ENCODE measurements around the gene COL19A1.
"Not testable (repeated sequence)": the region's sequence is repeated elsewhere in the genome, so short reads cannot be mapped to it uniquely, and the experiment has no call there.

COL19A1 gene

DNA sequence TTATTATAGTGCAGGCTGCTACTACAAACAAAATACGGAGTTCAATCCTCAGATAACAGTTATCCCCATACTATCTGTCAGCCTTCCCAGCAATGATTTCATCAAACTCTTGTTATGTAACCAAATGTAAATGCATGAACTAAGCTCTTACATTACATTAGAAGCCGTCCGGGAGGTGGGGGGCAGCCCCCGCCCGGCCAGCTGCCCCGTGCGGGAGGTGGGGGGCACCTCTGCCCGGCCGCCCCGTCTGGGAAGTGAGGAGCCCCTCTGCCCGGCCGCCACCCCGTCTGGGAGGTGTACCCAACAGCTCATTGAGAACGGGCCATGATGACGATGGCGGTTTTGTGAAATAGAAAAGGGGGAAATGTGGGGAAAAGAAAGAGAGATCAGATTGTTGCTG is 99.6 kb downstream of the COL19A1 start:
- not testable (repeated sequence) for DNase-seq (ENCODE audit: low read depth)

DNA sequence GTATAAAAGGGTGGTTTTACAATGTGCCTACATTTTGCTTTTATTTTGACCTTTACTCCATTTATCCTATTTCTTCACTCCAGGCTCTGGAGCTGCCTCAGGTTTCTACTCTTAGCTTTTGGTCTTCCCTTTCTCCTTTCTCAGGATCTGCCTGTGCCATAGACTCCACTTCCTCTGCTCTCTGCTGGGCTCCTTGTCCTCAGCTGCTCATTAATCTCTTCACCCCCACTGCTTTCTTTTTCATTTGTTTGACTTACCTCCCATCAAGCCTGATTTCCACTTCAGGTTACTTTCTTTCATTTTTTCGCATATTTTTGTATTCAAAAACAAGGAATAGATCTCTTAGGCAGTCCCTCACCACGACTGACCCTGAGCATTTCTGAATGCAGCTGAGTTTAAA is 106.8 kb downstream of the COL19A1 start:
- DNase-seq (ENCODE audit: low read depth) = no peak

DNA sequence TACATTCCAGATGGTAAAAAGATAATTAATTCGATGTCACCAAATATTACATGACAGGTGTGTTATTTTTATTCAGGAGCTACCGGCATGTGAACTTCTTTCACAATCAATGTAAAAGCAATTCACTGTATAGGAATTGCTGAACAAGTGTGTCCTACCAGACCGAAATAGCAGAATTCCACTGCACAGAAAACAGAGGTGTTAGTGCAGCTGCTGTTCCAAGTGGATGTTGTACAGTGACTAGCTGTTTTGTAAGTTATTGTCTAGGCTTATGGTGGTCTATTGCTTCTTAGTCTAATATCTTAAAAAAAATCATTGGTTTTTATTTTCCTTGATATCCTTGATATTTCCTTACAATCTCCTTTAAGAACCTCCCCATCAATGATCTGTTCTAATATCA is 107.4 kb downstream of the COL19A1 start:
- no peak for DNase-seq (ENCODE audit: low read depth)

DNA sequence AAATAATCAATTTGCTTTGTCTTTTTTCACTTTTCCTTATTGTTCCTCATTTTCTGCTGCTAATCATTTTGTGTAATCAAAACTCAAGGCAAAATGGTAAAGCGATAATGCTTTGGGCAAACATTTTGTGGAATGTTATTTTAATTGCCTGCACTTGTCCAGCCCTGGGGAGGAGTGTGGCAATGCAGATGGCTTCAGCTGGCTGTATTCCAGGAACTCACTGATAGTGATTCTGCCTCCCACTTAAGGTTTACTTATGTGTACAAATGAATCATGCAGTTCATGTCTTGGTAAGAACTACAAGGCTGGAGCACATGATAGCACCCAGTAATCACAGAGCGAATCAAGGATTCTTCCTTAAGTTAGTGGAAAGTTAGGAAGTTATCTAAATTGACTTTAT is 107.8 kb downstream of the COL19A1 start:
- no peak for DNase-seq (ENCODE audit: low read depth)

DNA sequence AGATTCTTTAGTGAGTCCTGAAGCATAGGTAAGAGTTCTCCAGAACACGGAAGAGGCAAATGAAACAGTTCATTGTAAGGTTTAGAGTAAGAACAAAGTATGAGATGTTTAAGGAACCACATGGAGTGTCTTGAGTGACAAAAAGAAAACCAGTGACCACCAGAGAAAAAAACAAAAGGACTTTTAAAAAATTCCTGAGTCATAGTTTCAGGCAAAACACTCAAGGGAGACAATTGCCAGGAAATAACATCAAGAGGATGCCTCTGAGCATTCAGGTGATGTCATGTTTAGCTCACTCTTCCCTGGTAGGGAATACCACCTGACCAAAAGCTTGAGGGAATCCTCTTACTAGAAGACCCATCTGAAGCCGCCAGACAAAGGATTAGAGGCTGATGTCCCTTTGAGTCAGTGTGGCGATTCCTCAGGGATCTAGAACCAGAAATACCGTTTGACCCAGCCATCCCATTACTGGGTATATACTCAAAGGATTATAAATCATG is 110.3 kb downstream of the COL19A1 start:
- DNase-seq (ENCODE audit: low read depth) = no peak

DNA sequence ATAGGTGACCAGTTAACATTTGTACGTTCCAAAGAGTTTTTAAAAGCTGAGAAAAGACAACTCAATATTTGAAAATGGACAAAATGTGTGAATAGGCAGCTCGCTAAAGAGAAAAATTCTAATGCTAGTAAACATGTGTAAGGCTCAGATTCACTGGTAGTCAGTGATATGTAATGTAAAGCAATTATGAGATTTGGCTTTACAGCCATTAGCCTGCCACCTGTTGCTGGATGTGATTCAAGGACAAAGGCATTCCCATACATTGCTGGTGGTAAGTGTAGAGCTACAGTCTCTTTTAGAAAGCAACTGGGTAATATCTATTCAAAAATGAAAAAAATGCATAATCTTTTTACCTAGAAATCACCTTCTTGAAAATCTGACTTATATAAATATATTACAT is 114.3 kb downstream of the COL19A1 start:
- no peak for DNase-seq (ENCODE audit: low read depth)

DNA sequence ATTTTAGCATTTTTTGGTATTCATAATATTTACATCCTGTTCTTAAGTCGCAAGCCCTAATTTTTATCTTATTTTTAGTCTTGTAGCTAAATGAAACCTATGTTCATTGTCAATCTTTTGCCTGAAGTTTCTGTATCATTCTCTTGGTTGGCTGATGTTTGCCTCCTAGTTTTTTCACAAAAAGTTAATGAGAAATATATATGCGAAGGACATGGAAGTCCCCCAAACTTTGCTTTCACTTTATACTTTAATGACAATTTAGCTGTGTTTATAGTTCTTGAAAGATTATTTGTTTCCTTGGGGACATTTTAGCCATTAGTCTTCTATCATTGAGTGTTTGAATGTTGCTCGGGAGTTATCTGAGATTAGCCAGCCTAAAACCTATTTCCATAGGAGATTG is 118.2 kb downstream of the COL19A1 start:
- no peak for DNase-seq (ENCODE audit: low read depth)

DNA sequence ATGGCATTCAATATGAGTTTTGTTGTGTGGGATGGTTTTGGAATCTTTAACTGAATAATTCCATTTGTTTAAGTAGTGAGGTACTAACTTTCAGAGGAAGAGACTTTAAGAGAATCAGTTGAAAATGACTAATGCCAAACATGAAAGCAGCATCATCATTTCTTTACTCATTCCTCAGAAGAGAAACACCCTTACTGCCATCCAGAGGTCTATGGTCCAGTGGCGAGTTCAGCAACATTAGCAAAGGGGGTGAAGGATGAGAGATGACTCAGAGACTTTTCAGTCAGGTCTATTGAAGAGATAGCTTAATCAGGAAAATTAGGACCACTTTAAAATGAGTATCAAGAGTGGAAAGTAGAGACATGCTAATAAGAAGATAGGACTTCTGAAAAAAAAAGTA is 118.8 kb downstream of the COL19A1 start:
- DNase-seq (ENCODE audit: low read depth) = no peak

DNA sequence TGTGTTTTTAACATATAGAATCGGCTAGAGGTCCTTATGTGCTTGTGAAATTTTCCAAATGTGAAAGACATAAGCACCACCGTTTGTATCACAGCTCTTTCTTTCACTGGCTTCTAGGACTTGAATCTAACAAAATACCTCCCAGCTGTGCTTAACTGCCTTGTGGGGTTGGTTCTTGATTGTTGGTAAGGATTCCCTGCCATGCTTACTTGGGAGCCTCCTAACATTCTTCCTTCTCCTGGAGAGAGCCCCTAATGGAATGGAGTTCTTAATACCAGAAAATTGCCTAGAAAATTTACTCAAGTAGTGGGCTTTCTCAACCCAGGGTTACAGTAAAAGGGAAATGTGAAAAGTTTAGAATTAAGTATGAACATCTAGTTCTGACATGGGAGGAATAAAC is 121.2 kb downstream of the COL19A1 start:
- DNase-seq (ENCODE audit: low read depth) = no peak

DNA sequence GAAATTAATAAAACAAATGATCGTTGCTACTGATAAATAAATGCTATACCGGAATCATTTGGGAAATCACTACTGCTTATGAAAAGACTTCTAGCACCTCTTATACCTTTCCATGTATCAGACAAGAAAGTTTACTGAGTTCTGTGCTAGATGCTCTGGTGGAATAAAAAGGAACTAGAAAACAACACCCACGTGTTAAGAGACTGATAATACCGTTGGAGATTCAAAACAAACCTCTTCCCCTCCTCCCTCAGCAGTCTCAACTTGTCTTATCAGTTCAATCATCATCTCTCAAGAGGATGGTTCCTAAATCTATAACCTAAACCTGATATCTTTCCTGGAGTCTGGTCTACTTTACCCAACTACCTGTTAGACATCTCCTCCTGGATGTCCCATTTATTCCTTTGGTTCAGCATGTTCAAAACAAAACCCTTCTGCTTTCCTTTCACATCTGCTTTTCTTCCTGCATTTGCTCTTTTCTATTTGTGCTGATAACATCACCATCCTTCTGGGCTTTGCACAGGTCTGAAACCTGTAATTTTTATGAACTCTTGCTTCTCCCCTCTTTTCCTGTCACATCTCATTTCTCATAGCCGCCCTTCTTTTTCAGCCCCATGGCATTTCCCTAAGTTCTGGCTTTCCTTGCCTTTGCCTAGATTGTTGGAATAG is 122.2 kb downstream of the COL19A1 start:
- no peak for DNase-seq (ENCODE audit: low read depth)

DNA sequence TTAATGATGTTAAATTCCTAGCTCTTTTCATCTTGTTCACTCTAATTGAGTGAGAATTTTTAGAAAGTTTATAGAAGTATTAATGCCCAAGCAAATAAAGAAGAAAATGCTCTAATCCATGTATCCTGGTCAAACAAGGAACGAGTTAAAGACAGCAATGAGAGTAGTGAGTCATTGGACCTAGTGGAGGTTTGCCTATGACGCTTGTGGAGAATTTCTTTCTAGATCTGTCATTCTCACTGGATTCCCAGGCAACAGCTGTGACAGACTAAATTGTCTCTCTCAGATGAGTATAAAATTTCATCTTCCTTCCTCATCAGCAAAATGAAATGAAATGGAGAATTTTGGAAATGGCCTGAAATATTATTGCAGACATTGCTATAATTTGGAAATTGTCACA is 127.9 kb downstream of the COL19A1 start:
- no peak for DNase-seq (ENCODE audit: low read depth)

DNA sequence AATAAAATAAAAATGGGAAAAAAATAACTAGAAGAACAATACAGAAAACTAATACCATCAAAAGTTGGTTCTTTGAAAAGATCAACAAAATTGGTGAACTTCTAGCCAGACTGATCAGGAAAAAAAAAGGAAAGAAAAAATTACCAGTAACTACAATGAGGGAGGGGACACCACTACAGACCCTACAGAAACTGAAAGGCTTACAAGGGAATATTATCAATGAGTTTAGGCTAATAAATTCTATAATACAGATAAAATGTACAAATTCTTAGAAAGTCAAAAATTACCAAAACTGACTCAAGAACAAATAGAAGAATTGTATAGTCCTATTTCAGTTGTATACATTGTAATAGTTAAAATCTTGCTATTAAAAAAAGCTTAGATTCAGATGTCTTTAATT is 141.8 kb downstream of the COL19A1 start:
- no peak for DNase-seq (ENCODE audit: low read depth)

DNA sequence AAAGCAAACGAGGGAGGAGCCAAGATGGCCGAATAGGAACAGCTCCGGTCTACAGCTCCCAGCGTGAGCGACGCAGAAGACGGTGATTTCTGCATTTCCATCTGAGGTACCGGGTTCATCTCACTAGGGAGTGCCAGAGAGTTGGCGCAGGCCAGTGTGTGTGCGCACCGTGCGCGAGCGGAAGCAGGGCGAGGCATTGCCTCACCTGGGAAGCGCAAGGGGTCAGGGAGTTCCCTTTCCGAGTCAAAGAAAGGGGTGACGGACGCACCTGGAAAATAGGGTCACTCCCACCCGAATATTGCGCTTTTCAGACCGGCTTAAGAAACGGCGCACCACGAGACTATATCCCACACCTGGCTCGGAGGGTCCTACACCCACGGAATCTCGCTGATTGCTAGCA is 144.0 kb downstream of the COL19A1 start:
- DNase-seq (ENCODE audit: low read depth) = not testable (repeated sequence)

DNA sequence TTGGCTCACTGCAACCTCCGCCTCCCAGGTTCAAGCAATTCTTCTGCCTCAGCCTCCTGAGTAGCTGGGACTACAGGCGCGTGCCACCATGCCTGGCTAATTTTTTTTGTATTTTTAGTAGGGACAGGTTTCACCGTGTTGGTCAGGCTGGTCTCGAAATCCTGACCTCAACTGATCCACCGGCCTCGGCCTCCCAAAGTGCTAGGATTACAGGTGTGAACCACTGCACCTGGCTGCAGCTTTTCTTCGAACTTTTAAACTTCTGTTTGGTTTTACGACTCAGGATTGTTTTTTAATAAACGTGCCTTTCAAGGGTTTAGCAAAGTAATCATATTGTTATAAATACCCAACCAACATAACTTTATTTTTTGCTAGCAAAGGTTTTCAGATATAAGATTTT is 156.8 kb downstream of the COL19A1 start:
- DNase-seq (ENCODE audit: low read depth) = not testable (repeated sequence)

DNA sequence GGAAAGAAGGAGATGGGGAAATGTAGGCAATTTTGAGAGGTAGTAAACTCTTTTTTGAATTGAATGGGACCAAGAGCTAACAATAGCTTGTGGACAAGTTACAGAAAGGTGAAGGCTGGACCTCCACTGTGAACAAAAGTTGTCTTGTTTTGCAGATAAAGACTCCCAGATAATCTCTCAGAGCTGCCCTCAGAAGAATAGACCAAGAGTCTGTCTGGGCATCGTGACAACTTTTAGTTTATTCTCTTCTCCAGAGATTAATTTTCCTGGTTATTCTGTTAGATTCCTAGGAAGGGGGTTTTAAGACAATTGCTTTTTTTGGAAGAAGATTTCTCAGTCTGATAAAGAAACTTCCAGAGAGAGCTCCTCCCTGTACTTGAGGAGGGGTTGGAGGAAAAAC is 161.9 kb downstream of the COL19A1 start:
- no peak for DNase-seq (ENCODE audit: low read depth)

DNA sequence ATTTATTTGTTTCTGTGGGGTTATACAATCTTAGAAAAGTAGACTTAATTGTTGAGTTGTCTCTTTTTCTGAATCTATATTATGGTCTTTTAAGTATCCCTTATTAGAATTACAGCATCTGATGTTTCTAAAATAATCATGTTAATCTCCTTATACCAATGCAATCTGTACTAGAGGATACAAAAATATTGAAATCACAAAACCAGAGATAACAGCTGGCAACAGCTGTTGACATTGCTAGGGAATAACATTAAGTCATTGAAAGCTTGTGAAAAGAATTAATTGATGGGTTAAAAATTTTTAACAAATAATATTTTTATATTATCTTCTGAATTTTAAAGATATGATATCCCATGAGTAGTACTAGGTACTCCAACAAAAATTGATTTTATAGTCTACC is 162.6 kb downstream of the COL19A1 start:
- no peak for DNase-seq (ENCODE audit: low read depth)

DNA sequence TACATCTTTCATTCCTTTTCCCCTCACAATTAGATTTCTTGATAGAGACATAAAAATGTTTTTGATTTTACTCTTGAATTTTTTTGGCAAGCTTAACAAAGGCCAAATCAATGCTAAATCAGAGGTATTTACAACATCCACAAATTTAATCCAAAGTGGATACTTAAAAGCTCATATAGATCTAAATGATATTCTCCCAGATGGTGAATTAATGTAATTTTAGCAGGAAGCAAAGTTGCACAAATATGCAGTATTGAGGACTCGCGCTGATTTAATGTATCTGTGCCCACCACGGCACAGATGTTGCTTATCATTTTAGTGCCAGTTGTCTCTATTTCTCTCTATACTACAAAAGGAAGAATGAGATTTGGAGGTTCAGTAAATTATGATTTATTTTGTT is 167.4 kb downstream of the COL19A1 start:
- no peak for DNase-seq (ENCODE audit: low read depth)

DNA sequence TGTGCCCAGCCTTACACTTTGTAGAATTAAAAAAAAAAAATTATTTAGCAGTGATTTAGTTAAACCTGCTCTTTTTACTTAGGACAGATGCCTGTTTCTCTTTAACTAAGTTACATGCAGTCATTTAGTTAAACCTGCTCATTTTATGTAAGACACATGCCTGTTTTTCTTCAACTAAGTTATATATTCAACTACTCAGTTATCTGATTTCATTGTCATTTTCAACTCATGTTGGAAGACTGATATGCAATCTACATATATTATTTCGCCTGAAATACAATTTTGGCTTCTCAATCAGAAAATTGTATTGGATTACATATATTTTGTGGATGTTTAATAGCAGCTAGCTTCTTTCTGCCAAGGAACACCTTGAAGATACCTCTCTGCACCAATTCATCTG is 171.1 kb downstream of the COL19A1 start:
- DNase-seq (ENCODE audit: low read depth) = no peak

DNA sequence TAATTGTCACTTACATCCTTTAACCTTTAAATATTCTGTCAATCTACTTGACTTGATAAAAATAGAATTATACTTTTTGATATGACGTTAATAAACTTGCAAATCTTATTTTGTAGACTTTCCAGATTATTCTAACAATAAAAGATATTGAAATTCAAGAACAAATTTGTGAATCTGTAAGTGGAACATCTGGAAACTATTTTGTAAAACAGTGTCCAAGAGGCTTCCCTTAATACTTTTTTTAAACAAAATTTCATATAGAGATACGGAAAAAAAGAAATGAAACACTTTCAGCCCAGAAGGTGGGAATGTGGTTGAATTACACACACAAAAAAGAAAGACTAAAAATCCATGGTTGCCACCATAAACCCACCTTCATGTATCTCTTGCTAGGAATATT is 174.4 kb downstream of the COL19A1 start:
- no peak for DNase-seq (ENCODE audit: low read depth)

DNA sequence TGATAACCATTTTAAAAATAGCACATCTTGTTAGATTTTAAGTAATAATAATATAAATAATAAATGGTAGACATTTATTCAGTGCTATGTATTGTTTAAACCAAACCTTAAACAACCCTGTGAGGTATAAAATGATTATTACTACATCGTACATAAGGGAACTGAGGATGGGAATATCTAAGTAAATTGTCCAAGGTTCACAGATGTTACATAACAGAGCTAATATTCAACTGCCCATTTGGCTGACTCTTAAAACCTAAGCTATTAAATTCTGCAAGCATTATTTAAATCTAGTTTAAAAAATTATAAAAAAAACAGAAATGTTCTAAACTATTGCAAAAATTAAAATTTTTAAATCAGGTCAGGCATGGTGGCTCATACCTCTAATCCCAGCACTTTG is 175.1 kb downstream of the COL19A1 start:
- no peak for DNase-seq (ENCODE audit: low read depth)

DNA sequence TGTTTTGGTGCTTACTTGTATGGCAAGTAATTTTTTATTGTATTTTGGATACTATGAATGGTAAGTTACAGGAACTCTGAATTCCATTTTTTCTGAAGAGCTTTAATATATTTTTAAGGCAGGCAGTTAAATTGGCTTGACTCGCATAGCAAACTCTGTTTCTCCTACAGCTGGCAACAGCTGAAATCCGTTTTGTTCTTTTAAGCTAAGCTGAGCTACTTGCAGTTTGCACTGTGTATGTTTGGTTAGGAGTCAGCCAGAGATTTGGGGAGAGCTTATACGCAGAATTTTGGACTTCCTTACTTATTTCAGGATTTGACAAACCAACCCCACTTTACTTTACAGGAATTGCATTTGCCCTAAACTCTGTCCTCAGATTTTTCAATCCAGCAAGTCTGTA is 179.1 kb downstream of the COL19A1 start:
- DNase-seq (ENCODE audit: low read depth) = no peak

DNA sequence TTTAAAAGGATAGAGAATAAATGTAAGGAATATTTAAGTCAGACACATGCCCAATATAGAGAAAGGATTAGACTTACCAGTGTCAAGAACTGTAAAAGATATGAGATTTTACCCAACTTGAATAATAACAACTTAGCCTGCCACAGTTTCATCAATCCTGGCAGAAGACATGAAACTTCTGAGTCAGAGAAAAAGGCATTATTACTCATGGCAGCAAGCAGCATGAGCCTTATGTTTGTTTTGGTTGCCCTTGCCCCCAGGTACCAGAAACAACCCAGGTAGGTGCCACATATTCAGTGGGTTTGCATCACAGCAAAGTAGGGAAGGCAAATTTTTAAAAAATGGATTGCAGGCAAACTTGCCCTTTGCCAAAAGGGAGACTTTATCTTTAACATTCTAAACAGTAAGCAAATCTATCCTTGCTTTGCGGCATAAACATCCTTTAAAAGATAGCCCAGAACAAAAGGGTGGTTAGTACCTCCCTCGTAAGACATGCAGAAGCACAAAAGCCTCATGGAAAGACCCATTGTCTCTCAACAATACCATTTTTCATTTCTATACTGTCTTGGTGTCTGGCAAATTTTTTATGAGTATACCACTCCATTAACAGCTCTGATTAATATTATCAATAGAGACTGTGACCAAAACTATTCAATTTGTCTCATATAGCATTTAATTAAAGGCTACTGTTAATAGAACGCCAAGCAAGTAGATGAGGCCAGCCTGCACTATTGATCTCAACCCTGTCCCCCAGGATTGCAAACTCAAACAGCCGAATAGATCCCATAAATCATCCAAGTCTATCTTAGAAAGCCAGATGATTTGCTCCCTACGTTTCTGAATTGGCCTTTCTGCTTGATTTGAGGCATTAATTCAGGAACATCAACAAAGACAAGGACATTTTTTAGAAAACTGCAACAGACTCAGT is 185.1 kb downstream of the COL19A1 start:
- no peak for DNase-seq (ENCODE audit: low read depth)

DNA sequence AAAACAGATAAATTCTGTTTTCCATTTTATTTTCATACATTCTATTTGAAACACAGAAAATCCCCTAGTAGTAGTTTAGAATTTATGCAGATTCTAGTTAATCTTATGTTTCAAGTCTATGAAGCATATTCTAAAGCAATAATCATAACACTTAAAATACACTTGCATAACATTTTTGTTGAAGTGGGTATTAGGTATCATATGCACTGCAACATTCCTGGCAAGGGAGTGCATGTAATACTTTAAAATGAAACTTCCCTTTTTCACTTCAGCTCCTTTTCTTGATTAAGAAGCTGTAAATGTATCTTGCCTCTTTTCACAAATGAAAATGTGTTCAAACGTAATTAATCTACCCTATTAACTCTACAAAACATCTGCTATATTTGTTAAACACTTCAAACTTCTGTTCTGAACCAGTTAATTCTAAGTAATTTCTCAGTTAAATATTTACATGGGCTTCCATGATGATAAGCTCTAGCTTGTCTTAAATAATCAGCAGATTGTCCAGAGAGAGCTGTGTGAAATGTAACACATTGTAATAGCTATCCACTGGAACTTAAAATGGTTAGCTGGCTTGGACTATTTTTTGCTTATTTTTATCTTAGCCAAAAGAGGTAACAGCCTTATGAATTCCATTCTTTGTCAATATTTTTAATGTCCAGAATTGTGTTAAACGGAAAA is 192.8 kb downstream of the COL19A1 start:
- no peak for DNase-seq (ENCODE audit: low read depth)
